Neural cell (in vitro differentiated cells): ENCODE results near the gene JPH2. TPM values are rescaled to one million over a fixed set of nuclear protein-coding genes. Genes with fewer than 3 reads are reported as not detected.

Experiments
- H2AFZ ChIP-seq: fragments of 200-600, 300-800 bp; sonication (generic), shearing (Covaris generic); 2 replicates; pipeline ENCODE4 v1.6.0; 2014; ENCODE audit warnings: low read depth, mild to moderate bottlenecking, antibody characterized with exemption, low read length, moderate library complexity
- H3F3A ChIP-seq: fragments of 200-600 bp; shearing (Covaris generic); 2 replicates; pipeline ENCODE4 v1.6.1; 2016; ENCODE audit warnings: mild to moderate bottlenecking, moderate library complexity, mixed read lengths, antibody characterized with exemption, low read length; ENCODE audit not compliant: insufficient read depth, poor library complexity, severe bottlenecking
- H3K27ac ChIP-seq: fragments of 200-600, 300-800 bp; sonication (generic), shearing (Covaris generic); 2 replicates; pipeline ENCODE4 v1.5.1; 2014; ENCODE audit warnings: mild to moderate bottlenecking, low read length, moderate library complexity
- H3K27me3 ChIP-seq: fragments of 300-800, 200-600 bp; sonication (generic), shearing (Covaris generic); 2 replicates; pipeline ENCODE4 v1.6.0; 2014; ENCODE audit warnings: mild to moderate bottlenecking, low read depth, low read length, moderate library complexity; ENCODE audit not compliant: insufficient read depth
- H3K36me3 ChIP-seq: fragments of 300-800, 200-600 bp; sonication (generic), shearing (Covaris generic); 2 replicates; pipeline ENCODE4 v1.5.1; 2014; ENCODE audit warnings: mild to moderate bottlenecking, antibody characterized with exemption, low read length, moderate library complexity; ENCODE audit not compliant: insufficient read depth
- H3K4me2 ChIP-seq: fragments of 300-800, 200-600 bp; sonication (generic), shearing (Covaris generic); 2 replicates; pipeline ENCODE4 v1.6.0; 2014; ENCODE audit warnings: mild to moderate bottlenecking, low read length
- H3K4me3 ChIP-seq: fragments of 300-800, 200-600 bp; sonication (generic), shearing (Covaris generic); 2 replicates; pipeline ENCODE4 v1.5.1; 2014; ENCODE audit warnings: mild to moderate bottlenecking, low read length, moderate library complexity
- H3K79me2 ChIP-seq: fragments of 200-600 bp; shearing (Covaris generic); replicated peaks from 2 replicates; pipeline ENCODE4 v1.6.0; 2014; ENCODE audit warnings: mild to moderate bottlenecking, low read length, moderate library complexity; ENCODE audit not compliant: insufficient read depth
- H3K9ac ChIP-seq: fragments of 300-800, 200-600 bp; sonication (generic), shearing (Covaris generic); 2 replicates; pipeline ENCODE4 v1.6.1; 2016; ENCODE audit warnings: mild to moderate bottlenecking, low read length, mixed read lengths
- H3K9me2 ChIP-seq: fragments of 200-600 bp; shearing (Covaris generic); 2 replicates; pipeline ENCODE4 v1.6.1; 2016; ENCODE audit warnings: mild to moderate bottlenecking, low read length, mixed read lengths; ENCODE audit not compliant: insufficient read depth
- H3K9me3 ChIP-seq: fragments of 200-600, 300-800 bp; sonication (generic), shearing (Covaris generic); 2 replicates; pipeline ENCODE4 v1.6.1; 2016; ENCODE audit warnings: mild to moderate bottlenecking, mixed run types, low read length, moderate library complexity, mixed read lengths
- H4K20me1 ChIP-seq: fragments of 200-600 bp; shearing (Covaris generic); 2 replicates; pipeline ENCODE4 v1.6.1; 2016; ENCODE audit warnings: mild to moderate bottlenecking, mixed run types; ENCODE audit not compliant: insufficient read depth
- CTCF ChIP-seq: fragments of 450-650 bp; IDR thresholded peaks from 2 replicates; pipeline ENCODE4 v1.5.1; 2014; ENCODE audit warnings: antibody characterized with exemption, mild to moderate bottlenecking, moderate library complexity; ENCODE audit not compliant: poor library complexity, severe bottlenecking
- EZH2 ChIP-seq: fragments of 200-600, 300-800 bp; shearing (Covaris generic), sonication (generic); IDR thresholded peaks from 2 replicates; pipeline ENCODE4 v1.6.1; 2014; ENCODE audit warnings: antibody characterized with exemption, low read length, borderline replicate concordance, mild to moderate bottlenecking; ENCODE audit not compliant: insufficient read depth, poor library complexity, severe bottlenecking
- MXI1 ChIP-seq: fragments of 450-650 bp; conservative IDR thresholded peaks from 2 replicates; pipeline ENCODE4 v1.6.1; 2014; ENCODE audit warnings: antibody characterized with exemption, mild to moderate bottlenecking; ENCODE audit not compliant: poor library complexity, severe bottlenecking
- POLR2AphosphoS5 ChIP-seq: IDR thresholded peaks from 2 replicates; pipeline ENCODE4 v1.6.1; 2012
- RAD21 ChIP-seq: fragments of 450-650 bp; conservative IDR thresholded peaks from 2 replicates; pipeline ENCODE4 v1.6.1; 2014; ENCODE audit warnings: antibody characterized with exemption, mild to moderate bottlenecking, moderate library complexity
- REST ChIP-seq: IDR thresholded peaks from 2 replicates; pipeline ENCODE4 v1.6.1; 2012; ENCODE audit warnings: borderline replicate concordance
- SMC3 ChIP-seq: fragments of 450-650 bp; conservative IDR thresholded peaks from 2 replicates; pipeline ENCODE4 v1.6.1; 2014; ENCODE audit warnings: antibody characterized with exemption, mild to moderate bottlenecking, moderate library complexity; ENCODE audit not compliant: poor library complexity
- TAF1 ChIP-seq: IDR thresholded peaks from 2 replicates; pipeline ENCODE4 v1.6.1; 2012; ENCODE audit warnings: low read depth
- polyA plus RNA-seq: library from polyadenylated mRNA; depleted of rRNA; stranded (reverse); fragments of >200 nt; gene quantifications from 2 replicates; pipeline ENCODE4 v1.2.3, GENCODE V29; 2014

The JPH2 gene
- polyA plus RNA-seq, 1 donor from 2014 or later: not detected

DNA sequence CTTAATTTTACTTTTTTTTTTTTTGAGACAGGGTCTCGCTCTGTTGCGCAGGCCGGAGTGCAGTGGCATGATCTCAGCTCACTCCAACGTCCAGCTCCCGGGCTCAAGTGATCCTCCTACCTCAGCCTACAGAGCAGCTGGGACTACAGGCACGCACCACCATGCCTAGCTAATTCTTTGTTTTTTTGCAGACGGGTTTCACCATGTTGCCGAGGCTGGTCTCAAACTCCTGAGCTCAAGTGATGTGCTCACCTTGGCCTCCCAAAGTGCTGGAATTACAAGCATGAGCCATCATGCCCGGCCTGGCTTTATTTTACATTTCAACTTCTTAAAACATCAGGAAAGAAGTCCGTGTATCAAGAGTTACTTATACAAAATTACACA, 17.8 kb upstream of the JPH2 start:
- Histone ChIP-seq H3K9me3 (no peaks in the 10 kb centered on the region), H3K9ac (no peak overlapping the region), H3K27ac (no peak overlapping the region), H3K9me2 (no peaks in the 10 kb centered on the region), H3K27me3 (no peaks in the 10 kb centered on the region), H4K20me1 (peaks cover 9% of the 10 kb centered on the region), H3K4me3 (no peak overlapping the region), H3F3A (no peaks in the 10 kb centered on the region), H3K36me3 (peaks cover 12% of the 10 kb centered on the region), H3K4me2 (no peak overlapping the region), H3K79me2 (peaks cover 70% of the 10 kb centered on the region), H2AFZ (no peak overlapping the region)
- TF ChIP-seq POLR2AphosphoS5 (no peak), EZH2 (no peak), SMC3 (no peak), RAD21 (no peak), REST (no peak), MXI1 (no peak), TAF1 (no peak), CTCF (no peak)

- Histone ChIP-seq H3K36me3 (peaks cover 12% of the 10 kb centered on the region), H3F3A (no peaks in the 10 kb centered on the region), H3K4me3 (no peak overlapping the region), H3K27me3 (no peaks in the 10 kb centered on the region), H3K4me2 (no peak overlapping the region), H3K27ac (no peak overlapping the region), H2AFZ (no peak overlapping the region), H3K9me3 (no peaks in the 10 kb centered on the region), H3K79me2 (peaks cover 65% of the 10 kb centered on the region), H4K20me1 (peaks cover 9% of the 10 kb centered on the region), H3K9ac (no peak overlapping the region), H3K9me2 (no peaks in the 10 kb centered on the region)
- TF ChIP-seq MXI1: no peak
- TF ChIP-seq TAF1: no peak
- no peak for TF ChIP-seq RAD21
- TF ChIP-seq EZH2: no peak
These were observed 17.3 kb upstream of the JPH2 start for GRCh38 chr20:44204156-44204831.
